Measurements from ENCODE around the gene NUBP2.
"Not testable (repeated sequence)": the region's sequence is repeated elsewhere in the genome, so short reads cannot be mapped to it uniquely, and the experiment has no call there.

Gene NUBP2

GRCh38 chr16:1791256-1791942, 8.6 kb downstream of the NUBP2 start:
- no peaks in the 10 kb centered on the region for H3K9me3 Mint-ChIP-seq

GRCh38 chr16:1791943-1792812, 9.4 kb downstream of the NUBP2 start:
- Mint-ChIP-seq H3K9me3 (no peaks in the 10 kb centered on the region), H3K27ac (no peak overlapping the region), H3K36me3 (ENCODE audit: low read depth) (peaks cover 56% of the 10 kb centered on the region), H3K4me3 (no peak overlapping the region), H3K4me1 (ENCODE audit: low read depth) (no peaks in the 10 kb centered on the region), H3K27me3 (no peaks in the 10 kb centered on the region)
- intact Hi-C loops (cut with micrococcal nuclease) = no loop called here

More at GRCh38 chr16:1791256-1791942, 8.6 kb downstream of the NUBP2 start:
- no peak overlapping the region for H3K27ac Mint-ChIP-seq
- no peaks in the 10 kb centered on the region for H3K4me1 Mint-ChIP-seq (ENCODE audit: low read depth)
- peaks cover 64% of the 10 kb centered on the region for H3K36me3 Mint-ChIP-seq (ENCODE audit: low read depth)
- intact Hi-C loops (cut with micrococcal nuclease) = no loop called here
- no peaks in the 10 kb centered on the region for H3K27me3 Mint-ChIP-seq
- H3K4me3 Mint-ChIP-seq = no peak overlapping the region

GRCh38 chr16:1792836-1793577, 10.2 kb downstream of the NUBP2 start:
- no peak overlapping the region for H3K27ac Mint-ChIP-seq
- intact Hi-C loops (cut with micrococcal nuclease) = no loop called here
- H3K36me3 Mint-ChIP-seq (ENCODE audit: low read depth) = peaks cover 48% of the 10 kb centered on the region
- H3K27me3 Mint-ChIP-seq = no peaks in the 10 kb centered on the region
- H3K9me3 Mint-ChIP-seq = no peaks in the 10 kb centered on the region
- H3K4me1 Mint-ChIP-seq (ENCODE audit: low read depth) = no peaks in the 10 kb centered on the region
- H3K4me3 Mint-ChIP-seq = no peak overlapping the region

- Mint-ChIP-seq H3K36me3 (ENCODE audit: low read depth) (peaks cover 41% of the 10 kb centered on the region), H3K27me3 (no peaks in the 10 kb centered on the region), H3K4me1 (ENCODE audit: low read depth) (no peaks in the 10 kb centered on the region), H3K27ac (no peak within 1 kb of the TSS), H3K4me3 (no peak within 1 kb of the TSS), H3K9me3 (peaks cover 2% of the 10 kb centered on the region)
- intact Hi-C loops (cut with micrococcal nuclease) = no loop called here
Measured at GRCh38 chr16:1793578-1794220, 10.9 kb downstream of the NUBP2 start, which contains the start of gene IGFALS. IGFALS (minus strand) TSS chr16:1793705; CDS start chr16:1793652, 53 bp downstream.

GRCh38 chr16:1794221-1794871, 11.6 kb downstream of the NUBP2 start:
- H3K27me3 Mint-ChIP-seq = no peaks in the 10 kb centered on the region
- H3K4me1 Mint-ChIP-seq (ENCODE audit: low read depth) = no peaks in the 10 kb centered on the region
- intact Hi-C loops (cut with micrococcal nuclease) = no loop called here
- peaks cover 8% of the 10 kb centered on the region for H3K9me3 Mint-ChIP-seq
- H3K4me3 Mint-ChIP-seq = no peak overlapping the region
- H3K27ac Mint-ChIP-seq = no peak overlapping the region
- peaks cover 35% of the 10 kb centered on the region for H3K36me3 Mint-ChIP-seq (ENCODE audit: low read depth)

GRCh38 chr16:1794908-1795666, 12.3 kb downstream of the NUBP2 start:
- Mint-ChIP-seq H3K4me1 (ENCODE audit: low read depth) (no peaks in the 10 kb centered on the region), H3K36me3 (ENCODE audit: low read depth) (peaks cover 27% of the 10 kb centered on the region), H3K27me3 (no peaks in the 10 kb centered on the region), H3K4me3 (no peak overlapping the region), H3K9me3 (peaks cover 16% of the 10 kb centered on the region), H3K27ac (no peak overlapping the region)
- intact Hi-C loops (cut with micrococcal nuclease) = no loop called here

- H3K9me3 Mint-ChIP-seq = peaks cover 23% of the 10 kb centered on the region
- intact Hi-C loops (cut with micrococcal nuclease); H3K27me3 Mint-ChIP-seq: not testable (repeated sequence)
Measured at GRCh38 chr16:1799263-1799662, 16.5 kb downstream of the NUBP2 start.

GRCh38 chr16:1800701-1801100, 17.9 kb downstream of the NUBP2 start:
- Mint-ChIP-seq H3K4me3 (no peak overlapping the region), H3K27ac (no peak overlapping the region), H3K4me1 (ENCODE audit: low read depth) (no peaks in the 10 kb centered on the region), H3K27me3 (no peaks in the 10 kb centered on the region), H3K9me3 (peaks cover 23% of the 10 kb centered on the region), H3K36me3 (ENCODE audit: low read depth) (peaks cover 18% of the 10 kb centered on the region)
- intact Hi-C loops (cut with micrococcal nuclease) = no loop called here

More at GRCh38 chr16:1799263-1799662, 16.5 kb downstream of the NUBP2 start:
- not testable (repeated sequence) for H3K36me3 Mint-ChIP-seq (ENCODE audit: low read depth); H3K4me3 Mint-ChIP-seq; H3K27ac Mint-ChIP-seq; H3K4me1 Mint-ChIP-seq (ENCODE audit: low read depth)

GRCh38 chr16:1807626-1808025, 24.9 kb downstream of the NUBP2 start:
- Mint-ChIP-seq H3K4me1 (ENCODE audit: low read depth) (no peaks in the 10 kb centered on the region), H3K27me3 (no peaks in the 10 kb centered on the region), H3K9me3 (no peaks in the 10 kb centered on the region), H3K27ac (no peak overlapping the region), H3K36me3 (ENCODE audit: low read depth) (peaks cover 87% of the 10 kb centered on the region), H3K4me3 (no peak overlapping the region)
- intact Hi-C loops (cut with micrococcal nuclease) = no loop called here

- H3K9me3 Mint-ChIP-seq = no peaks in the 10 kb centered on the region
- no peak overlapping the region for H3K4me3 Mint-ChIP-seq
- no peaks in the 10 kb centered on the region for H3K27me3 Mint-ChIP-seq
- intact Hi-C loops (cut with micrococcal nuclease) = no loop called here
- H3K27ac Mint-ChIP-seq = no peak overlapping the region
- peaks cover 98% of the 10 kb centered on the region for H3K36me3 Mint-ChIP-seq (ENCODE audit: low read depth)
- peaks cover 9% of the 10 kb centered on the region for H3K4me1 Mint-ChIP-seq (ENCODE audit: low read depth)
Measured at GRCh38 chr16:1808691-1809090, 25.9 kb downstream of the NUBP2 start.

- no peaks in the 10 kb centered on the region for H3K9me3 Mint-ChIP-seq
- peaks cover 100% of the 10 kb centered on the region for H3K36me3 Mint-ChIP-seq (ENCODE audit: low read depth)
- H3K27ac Mint-ChIP-seq = no peak overlapping the region
- H3K4me3 Mint-ChIP-seq = no peak overlapping the region
- peaks cover 9% of the 10 kb centered on the region for H3K4me1 Mint-ChIP-seq (ENCODE audit: low read depth)
- H3K27me3 Mint-ChIP-seq = no peaks in the 10 kb centered on the region
- intact Hi-C loops (cut with micrococcal nuclease) = no loop called here
Measured at GRCh38 chr16:1809281-1809801, 26.6 kb downstream of the NUBP2 start.

- H3K27ac Mint-ChIP-seq = no peak overlapping the region
- H3K4me1 Mint-ChIP-seq (ENCODE audit: low read depth) = peaks cover 9% of the 10 kb centered on the region
- peaks cover 100% of the 10 kb centered on the region for H3K36me3 Mint-ChIP-seq (ENCODE audit: low read depth)
- H3K4me3 Mint-ChIP-seq = no peak overlapping the region
- intact Hi-C loops (cut with micrococcal nuclease) = no loop called here
- H3K27me3 Mint-ChIP-seq = no peaks in the 10 kb centered on the region
- H3K9me3 Mint-ChIP-seq = no peaks in the 10 kb centered on the region
Measured at GRCh38 chr16:1810106-1810505, 27.3 kb downstream of the NUBP2 start.
